ENCODE data around the gene SRSF3.

DNA sequence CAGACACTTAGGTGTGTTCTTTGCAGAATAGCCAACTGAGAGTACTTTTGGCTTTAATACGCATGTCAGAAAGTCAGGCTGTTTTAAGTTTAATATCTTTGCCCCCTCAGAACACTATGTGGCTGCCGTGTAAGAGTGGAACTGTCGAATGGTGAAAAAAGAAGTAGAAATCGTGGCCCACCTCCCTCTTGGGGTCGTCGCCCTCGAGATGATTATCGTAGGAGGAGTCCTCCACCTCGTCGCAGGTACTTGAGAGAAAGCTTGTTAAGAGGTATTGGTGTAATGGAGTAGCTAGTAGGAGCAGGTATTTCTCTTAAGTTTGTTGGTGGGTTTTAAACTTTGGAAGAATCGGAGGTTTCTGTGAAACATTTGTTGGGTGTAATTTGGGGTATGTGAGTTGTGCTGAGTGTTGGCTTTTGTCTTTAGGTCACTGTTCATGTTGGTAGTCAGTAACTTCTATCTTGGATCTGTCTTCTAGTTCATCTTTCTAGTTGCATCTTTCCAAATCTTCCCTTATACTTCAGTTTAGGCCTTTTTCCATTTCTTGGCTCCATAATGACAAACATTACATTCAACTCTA, 4.7 kb downstream of the SRSF3 start:
- TF ChIP-seq ELF4 (IDR thresholded peaks at IDR 0.05) = no peak
- no peak for TF ChIP-seq FOXM1 (IDR thresholded peaks at IDR 0.05; ENCODE audit: borderline replicate concordance)
- no peak for TF ChIP-seq LEF1 (IDR thresholded peaks at IDR 0.05; ENCODE audit: borderline replicate concordance)
- no peak for TF ChIP-seq TARDBP (IDR thresholded peaks at IDR 0.05)
- no peak for TF ChIP-seq SP1 (IDR thresholded peaks at IDR 0.05)
- no peak for TF ChIP-seq BHLHE40 (IDR thresholded peaks at IDR 0.05; ENCODE audit: borderline replicate concordance)
- no peak for TF ChIP-seq CTBP1 (IDR thresholded peaks at IDR 0.05; ENCODE audit: borderline replicate concordance)
- TF ChIP-seq FOXK2 (IDR thresholded peaks at IDR 0.05) = no peak
- no peak for TF ChIP-seq L3MBTL2 (conservative IDR thresholded peaks at IDR 0.05)
- TF ChIP-seq HDGF (IDR thresholded peaks at IDR 0.05; ENCODE audit: borderline replicate concordance) = no peak
- no peak for TF ChIP-seq NFRKB (IDR thresholded peaks at IDR 0.05)
